ENCODE data around the gene GATAD2A.

The GATAD2A gene

DNA sequence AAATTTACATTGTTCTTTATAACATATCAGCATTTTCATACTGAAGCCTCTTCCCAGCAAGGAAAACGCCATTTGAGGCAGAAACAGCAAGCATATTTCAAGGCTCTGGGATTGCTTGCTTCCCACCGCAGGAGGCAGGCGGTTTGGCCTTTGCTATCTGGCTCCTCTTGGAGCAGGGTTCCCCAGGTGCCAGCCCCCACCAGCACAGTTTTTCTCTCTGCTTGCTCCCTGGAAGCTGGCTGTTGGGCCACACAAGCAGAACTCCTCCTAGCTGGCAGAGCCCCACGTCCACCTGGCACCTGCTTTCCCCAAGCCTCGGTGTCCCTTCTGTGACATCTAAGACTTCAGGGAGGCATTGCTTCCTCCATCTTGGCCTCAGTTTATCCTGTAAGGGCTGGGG, 16.7 kb downstream of the GATAD2A start:
- no peak for DNase-seq

- DNase-seq = no peak
Measured at GRCh38 chr19:19423322-19423721, 17.8 kb downstream of the GATAD2A start.

GRCh38 chr19:19425170-19425875, 19.8 kb downstream of the GATAD2A start:
- DNase-seq = no peak

DNA sequence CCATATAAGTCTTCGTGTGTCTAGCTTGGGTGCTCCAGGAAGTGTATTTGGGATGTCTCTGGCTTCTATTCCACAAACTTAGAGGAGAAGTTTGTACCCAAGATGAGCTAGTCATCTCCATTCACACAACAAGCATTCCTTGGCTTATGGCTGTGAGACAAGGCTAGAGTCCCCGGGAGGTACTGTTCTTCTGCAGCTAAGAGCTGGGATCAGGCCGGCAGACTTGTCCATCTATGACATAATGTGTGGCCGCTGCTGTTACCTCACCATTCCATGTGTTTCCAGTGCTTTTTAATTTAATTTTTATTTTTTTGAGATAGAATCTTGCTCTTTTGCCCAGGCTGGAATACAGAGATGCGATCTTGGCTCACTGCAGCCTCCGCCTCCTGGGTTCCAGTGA, 20.7 kb downstream of the GATAD2A start:
- DNase-seq = no peak

DNA sequence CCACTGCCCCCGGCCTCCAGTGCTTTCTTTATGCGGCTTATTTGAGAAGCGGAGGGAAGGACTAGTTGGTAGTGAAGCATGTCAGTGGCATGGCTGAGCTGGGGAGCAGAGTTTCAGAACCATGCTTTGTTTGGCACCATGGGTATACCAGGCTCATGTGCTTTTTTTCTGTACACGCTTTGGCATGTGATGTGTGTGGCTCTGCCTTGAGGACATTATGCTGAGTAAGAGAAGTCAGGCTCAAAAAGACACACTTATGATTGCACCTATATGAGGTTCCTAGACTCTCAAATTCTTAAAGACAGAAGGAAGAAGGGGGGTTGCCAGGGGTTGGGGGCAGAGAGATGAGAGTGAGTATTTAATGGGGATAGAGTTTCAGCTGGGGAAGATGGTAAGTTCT, 21.3 kb downstream of the GATAD2A start:
- no peak for DNase-seq

DNA sequence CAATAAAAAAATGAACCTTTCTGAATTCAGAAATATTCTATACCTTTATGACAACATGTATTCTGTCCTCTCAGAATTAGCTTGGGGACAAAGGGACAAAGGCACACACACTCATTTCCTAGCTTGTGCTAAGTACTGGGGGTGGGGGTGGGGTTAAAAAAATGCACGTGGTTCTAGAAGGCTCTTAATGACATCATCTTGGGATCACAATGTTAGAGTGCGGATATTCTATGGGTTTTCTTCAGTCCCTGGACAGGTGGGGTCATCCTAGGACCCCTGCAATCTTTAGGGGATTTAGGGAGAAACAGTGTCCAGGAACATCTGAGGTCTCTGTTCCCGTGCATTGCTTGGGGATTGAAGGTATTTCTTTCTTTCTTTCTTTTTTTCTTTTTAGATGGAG, 21.8 kb downstream of the GATAD2A start:
- DNase-seq = no peak

GRCh38 chr19:19427944-19428343, 22.5 kb downstream of the GATAD2A start:
- no peak for DNase-seq

- DNase-seq = no peak
Measured at GRCh38 chr19:19428746-19429145, 23.3 kb downstream of the GATAD2A start.

DNA sequence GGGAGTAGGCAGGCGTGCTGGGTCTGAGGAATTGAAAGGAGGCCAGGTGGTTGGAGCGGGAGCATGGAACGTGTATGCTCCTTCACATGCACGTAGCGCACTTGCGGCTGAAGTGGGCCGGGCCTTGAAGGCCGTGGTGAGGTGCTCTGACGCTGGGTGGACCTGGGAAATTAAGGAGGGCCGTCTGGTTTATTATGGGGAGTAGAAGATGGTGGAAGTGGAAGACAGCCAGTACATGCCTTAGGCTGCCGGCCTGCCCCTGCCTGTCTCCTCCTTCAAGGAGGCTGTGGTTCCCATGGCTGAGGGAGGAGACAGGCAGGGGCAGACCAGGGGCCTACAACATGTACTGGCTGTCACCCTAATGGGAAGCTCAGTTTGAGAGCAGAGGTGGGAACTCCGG, 23.9 kb downstream of the GATAD2A start:
- no peak for DNase-seq

DNA sequence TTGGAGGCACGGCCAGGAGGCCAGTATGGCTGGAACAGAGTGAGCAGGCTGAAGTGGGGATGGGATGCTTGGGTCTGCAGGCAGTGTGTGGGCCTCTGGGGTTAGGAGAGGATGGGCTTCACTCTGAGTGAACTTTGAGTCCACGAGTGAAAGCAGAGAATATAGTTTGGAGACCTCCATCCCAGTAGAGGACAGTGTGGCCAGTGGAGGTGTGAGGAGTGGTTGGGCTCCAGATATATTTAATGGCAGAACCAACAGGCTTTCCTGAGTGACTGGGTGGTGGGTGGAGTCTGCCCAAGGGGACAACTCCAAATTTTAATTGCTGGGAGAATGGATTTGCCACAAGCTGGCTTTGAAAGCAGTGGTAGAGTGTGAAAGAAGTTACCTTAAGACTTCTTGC, 27.3 kb downstream of the GATAD2A start:
- DNase-seq = no peak

GRCh38 chr19:19433666-19434213, 28.3 kb downstream of the GATAD2A start:
- no peak for DNase-seq

DNA sequence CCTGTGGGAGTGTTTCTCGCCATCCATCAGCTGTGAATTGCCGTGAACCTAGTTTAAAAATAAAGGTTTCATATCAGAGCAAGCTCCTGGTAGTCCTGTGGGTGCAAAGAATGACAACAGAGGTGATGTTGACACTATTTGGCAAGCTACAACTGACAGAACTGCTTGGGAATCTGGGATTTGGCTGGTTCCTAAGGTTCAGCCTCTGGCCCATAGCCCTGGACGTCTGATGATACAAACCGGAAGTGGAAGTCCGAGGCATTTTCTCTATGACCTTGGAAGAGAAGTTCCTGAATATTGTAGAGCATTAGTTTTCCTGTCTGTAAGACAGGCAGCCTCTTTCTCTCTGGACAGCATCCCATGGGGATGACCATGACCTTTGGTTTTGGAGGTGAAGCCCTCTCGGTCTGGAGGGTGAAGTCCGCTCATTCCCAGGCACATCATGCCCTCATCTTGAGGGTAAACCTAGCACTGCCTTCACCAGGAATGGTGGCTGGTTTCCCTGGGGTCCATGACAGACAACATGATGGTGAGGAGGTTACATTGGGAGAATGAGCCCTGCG, 29.1 kb downstream of the GATAD2A start:
- DNase-seq = no peak

DNA sequence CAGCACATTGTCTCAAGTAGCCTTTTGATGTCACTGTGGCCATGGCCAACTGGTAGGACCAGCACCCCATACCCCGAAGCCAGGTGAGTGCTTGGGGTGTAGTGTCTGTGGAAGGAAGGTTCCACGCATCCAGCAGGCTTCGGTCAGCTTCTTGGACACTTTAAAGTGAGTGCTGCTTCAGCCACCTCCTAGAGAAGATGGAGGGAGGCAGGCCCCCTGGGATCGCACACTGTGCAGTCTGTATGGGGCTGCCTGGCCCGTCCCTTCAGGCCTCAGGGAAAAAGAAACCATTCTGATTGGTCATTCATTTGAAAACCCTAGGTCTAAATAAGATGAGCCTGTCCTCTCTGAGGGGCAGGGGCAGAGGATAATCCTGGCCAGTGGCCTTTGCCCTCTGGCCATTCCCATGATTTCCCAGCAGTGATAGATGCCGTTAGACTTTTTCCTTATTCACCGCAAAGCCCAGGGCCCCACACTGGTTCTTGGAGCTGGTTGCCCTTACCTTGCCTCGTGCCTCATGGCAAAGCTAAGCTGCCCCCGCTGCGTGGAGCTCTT, 30.7 kb downstream of the GATAD2A start:
- DNase-seq = no peak

DNA sequence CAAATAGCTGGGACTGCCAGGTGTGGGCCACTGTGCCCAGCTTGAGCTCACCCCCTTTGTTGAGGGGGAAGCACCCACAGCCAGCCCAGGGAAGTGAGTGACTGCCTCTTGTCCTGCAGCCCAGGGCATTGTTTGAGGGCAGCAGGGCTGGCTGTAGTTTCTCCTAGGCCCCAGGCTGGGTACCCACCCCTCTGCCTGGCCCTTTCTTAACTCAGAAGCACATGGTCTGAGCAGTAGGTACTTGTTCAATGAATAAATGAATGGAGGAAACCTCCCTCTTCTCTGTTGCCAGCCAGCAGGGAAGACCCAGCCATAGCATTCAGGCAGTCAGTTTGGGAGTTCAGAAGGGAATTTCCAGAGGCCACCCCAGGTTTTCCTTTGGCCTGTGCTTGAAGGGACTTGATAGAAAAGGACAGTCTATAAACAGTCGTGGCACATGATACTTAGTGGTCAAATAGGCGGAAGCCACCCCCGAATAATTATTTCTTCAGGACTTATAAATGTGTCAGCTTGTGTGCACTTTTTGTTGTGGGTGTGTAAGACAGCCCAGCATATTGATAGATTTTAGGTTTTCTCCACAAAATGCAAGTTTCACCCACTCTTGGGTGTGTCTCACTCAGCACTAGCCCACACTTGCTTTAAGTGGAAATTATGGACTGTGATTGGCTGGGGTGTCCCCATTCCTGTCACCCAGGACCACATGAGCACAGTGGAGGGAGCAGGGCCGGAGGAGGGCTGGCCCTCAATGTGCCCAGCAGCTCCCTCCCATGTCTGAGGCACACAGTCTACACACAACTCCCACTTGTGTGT, 33.1 kb downstream of the GATAD2A start:
- DNase-seq = no peak

- DNase-seq = no peak
Measured at GRCh38 chr19:19439176-19439482, 33.7 kb downstream of the GATAD2A start.

GRCh38 chr19:19443283-19443682, 37.8 kb downstream of the GATAD2A start:
- no peak for DNase-seq

- no peak for DNase-seq
Measured at GRCh38 chr19:19443902-19444680, 38.6 kb downstream of the GATAD2A start.

DNA sequence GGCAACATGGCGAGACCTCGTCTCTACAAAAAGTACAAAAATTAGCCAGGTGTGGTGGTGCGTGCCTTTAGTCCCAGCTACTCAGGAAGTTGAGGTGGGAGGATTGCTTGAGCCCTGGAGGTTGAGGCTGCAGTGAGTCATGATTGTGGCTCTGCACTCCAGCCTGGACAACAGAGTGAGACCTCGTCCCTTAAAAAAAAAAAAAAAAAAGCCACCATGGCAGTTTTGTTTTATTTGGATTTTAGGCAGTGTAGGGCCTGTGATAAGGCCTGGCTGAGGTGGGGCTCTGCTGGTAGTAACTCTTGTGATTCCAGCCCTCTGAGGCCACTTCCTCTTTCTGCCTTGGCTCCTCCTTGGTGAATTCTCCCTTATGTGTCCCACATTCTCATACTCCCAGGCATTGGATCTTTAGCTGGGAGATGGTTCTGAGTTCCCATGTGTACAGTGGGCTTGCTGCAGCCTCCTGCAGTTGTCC, 39.2 kb downstream of the GATAD2A start:
- no peak for DNase-seq

DNA sequence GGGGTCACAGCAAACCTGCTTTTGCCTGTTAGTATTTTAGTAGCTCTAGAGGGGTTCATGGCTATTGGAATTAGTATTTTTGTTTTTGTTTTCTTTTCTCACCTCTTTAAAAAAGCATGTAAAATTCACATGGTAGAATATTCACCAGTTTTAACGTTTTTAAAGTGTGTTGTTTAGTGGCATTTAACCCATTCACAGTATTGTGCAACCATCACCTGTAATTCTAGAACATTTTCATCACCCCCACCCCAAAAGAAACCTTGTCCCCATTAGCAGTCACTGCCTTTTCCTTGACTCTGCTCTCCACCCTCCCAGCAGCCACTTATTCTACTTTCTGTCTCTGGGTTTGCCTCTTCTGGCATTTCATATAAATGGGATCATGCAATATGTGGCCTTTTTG, 39.8 kb downstream of the GATAD2A start:
- no peak for DNase-seq

DNA sequence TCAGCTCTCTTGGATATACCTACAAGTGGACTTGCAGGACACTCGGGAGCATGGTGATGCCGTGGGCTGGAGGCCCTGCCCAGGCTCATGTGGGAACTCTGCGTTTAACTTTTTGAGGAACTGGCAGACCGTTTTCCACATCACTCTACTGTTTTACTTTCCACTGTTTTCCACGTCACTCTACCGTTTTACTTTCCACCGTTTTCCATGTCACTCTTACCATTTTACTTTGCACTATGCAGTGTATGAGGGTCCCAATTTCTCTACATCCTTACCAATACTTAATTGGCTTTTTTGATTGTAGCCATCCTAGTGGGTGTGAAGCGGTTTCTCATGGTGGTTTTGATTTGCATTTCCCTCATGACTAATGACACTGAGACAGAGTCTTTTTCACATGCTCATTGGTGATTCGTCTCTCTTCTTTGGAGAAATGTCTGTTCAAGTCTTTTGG, 40.5 kb downstream of the GATAD2A start:
- DNase-seq = no peak

GRCh38 chr19:19446655-19447437, 41.4 kb downstream of the GATAD2A start:
- DNase-seq = no peak
